GM23338 (cell line): ENCODE results near the gene ARHGEF28. TPM values are rescaled to one million over a fixed set of nuclear protein-coding genes. Genes with fewer than 3 reads are reported as not detected.

Experiments used
- ATAC-seq: fragments of 200-7000 bp; cut with Tn5 transposase; 3 replicates; pipeline ENCODE4 v1.9.1; 2020
- DNase-seq: peaks from one replicate; pipeline ENCODE4 v3.0.0-alpha.2; 2015; ENCODE audit warnings: low spot score
- H2AFZ ChIP-seq: fragments of 200-600 bp; sonication (generic); 2 replicates; pipeline ENCODE4 v1.8.0; 2016; ENCODE audit warnings: antibody characterized with exemption, mild to moderate bottlenecking, moderate library complexity
- H3F3A ChIP-seq: fragments of 200-600 bp; sonication (generic); replicated peaks from 2 replicates; pipeline ENCODE4 v1.8.0; 2017; ENCODE audit warnings: antibody characterized with exemption, mixed run types, low read depth
- H3K27ac ChIP-seq: fragments of 200-600 bp; sonication (generic); 2 replicates; pipeline ENCODE4 v1.6.1; 2016; ENCODE audit warnings: low read depth
- H3K27me3 ChIP-seq: fragments of 200-600 bp; sonication (generic); 2 replicates; pipeline ENCODE4 v1.8.0; 2016; ENCODE audit warnings: mild to moderate bottlenecking, mixed run types, moderate library complexity; ENCODE audit not compliant: insufficient read depth
- H3K36me3 ChIP-seq: fragments of 200-600 bp; sonication (generic); 2 replicates; pipeline ENCODE4 v1.8.0; 2016; ENCODE audit warnings: mild to moderate bottlenecking; ENCODE audit not compliant: insufficient read depth
- H3K4me1 ChIP-seq: fragments of 200-600 bp; sonication (generic); 2 replicates; pipeline ENCODE4 v1.8.0; 2016; ENCODE audit warnings: mild to moderate bottlenecking, moderate library complexity; ENCODE audit not compliant: insufficient read depth
- H3K4me2 ChIP-seq: fragments of 200-600 bp; sonication (generic); 2 replicates; pipeline ENCODE4 v1.7.1; 2017; ENCODE audit warnings: mixed run types
- H3K4me3 ChIP-seq: fragments of 200-600 bp; sonication (generic); 2 replicates; pipeline ENCODE4 v1.6.1; 2016; ENCODE audit warnings: mixed run types
- H3K79me2 ChIP-seq: fragments of 200-600 bp; sonication (generic); replicated peaks from 2 replicates; pipeline ENCODE4 v1.8.0; 2017; ENCODE audit warnings: mild to moderate bottlenecking; ENCODE audit not compliant: insufficient read depth
- H3K9me2 ChIP-seq: fragments of 200-600 bp; sonication (generic); 2 replicates; pipeline ENCODE4 v1.8.0; 2017; ENCODE audit not compliant: insufficient read depth
- H4K20me1 ChIP-seq: fragments of 200-600 bp; sonication (generic); replicated peaks from 2 replicates; pipeline ENCODE4 v1.8.0; 2017; ENCODE audit warnings: mild to moderate bottlenecking; ENCODE audit not compliant: insufficient read depth
- H3K27ac Mint-ChIP-seq: 2 replicates; pipeline ENCODE4 v1.8.0; 2020; ENCODE audit warnings: inconsistent platforms, mild to moderate bottlenecking, moderate library complexity, mixed read lengths
- H3K27me3 Mint-ChIP-seq: 3 replicates; pipeline ENCODE4 v1.8.0; 2022; ENCODE audit warnings: low read depth, mild to moderate bottlenecking, moderate library complexity, mixed read lengths, inconsistent platforms; ENCODE audit not compliant: insufficient read depth, poor library complexity
- H3K36me3 Mint-ChIP-seq: 3 replicates; pipeline ENCODE4 v1.8.0; 2021; ENCODE audit warnings: low read depth, mild to moderate bottlenecking, inconsistent platforms, moderate library complexity, mixed read lengths
- H3K4me1 Mint-ChIP-seq: 3 replicates; pipeline ENCODE4 v1.8.0; 2020; ENCODE audit warnings: mild to moderate bottlenecking, inconsistent platforms, mixed read lengths
- H3K4me3 Mint-ChIP-seq: 3 replicates; pipeline ENCODE4 v1.8.0; 2021; ENCODE audit warnings: moderate library complexity, mild to moderate bottlenecking, inconsistent platforms, mixed read lengths
- H3K9me3 Mint-ChIP-seq: 3 replicates; pipeline ENCODE4 v1.8.0; 2020; ENCODE audit warnings: moderate library complexity, mild to moderate bottlenecking, inconsistent platforms, mixed read lengths
- EZH2 ChIP-seq: fragments of 200-600 bp; sonication (generic); IDR thresholded peaks from one replicate; pipeline ENCODE4 v1.8.0; 2017; ENCODE audit warnings: antibody characterized with exemption, mild to moderate bottlenecking, low read depth; ENCODE audit not compliant: unreplicated experiment
- NANOG ChIP-seq: IDR thresholded peaks from 2 replicates; pipeline ENCODE4 v1.6.1; 2016; ENCODE audit warnings: antibody characterized with exemption, borderline replicate concordance
- POLR2AphosphoS5 ChIP-seq: IDR thresholded peaks from 2 replicates; pipeline ENCODE4 v1.6.1; 2016; ENCODE audit warnings: antibody characterized with exemption, low read depth
- STAT1 ChIP-seq: IDR thresholded peaks from one replicate; pipeline ENCODE4 v1.6.1; 2016; ENCODE audit warnings: antibody characterized with exemption; ENCODE audit not compliant: unreplicated experiment
- ZNF462 ChIP-seq: fragments of 250-450 bp; sonication (Bioruptor Pico); IDR thresholded peaks from 2 replicates; pipeline ENCODE4 v1.5.0; 2020; ENCODE audit warnings: mild to moderate bottlenecking, moderate library complexity
- polyA plus RNA-seq: library from polyadenylated mRNA; unstranded; fragments of >200 nt; fragmentation: Nextera tagmentation; extraction: Ambion mirVana; gene quantifications from 2 replicates; pipeline ENCODE4 v1.2.1, GENCODE V29; 2016
- total RNA-seq: library from RNA; depleted of rRNA; stranded (reverse); fragments of >200 nt; shearing (Covaris generic); gene quantifications from 2 replicates; pipeline ENCODE4 v1.2.3, GENCODE V29; 2014
- TF ChIP-seq, protein P1 (sequence below), 2 experiments: fragments of 200-600 bp in 1 of 2; sonication (generic) in 1 of 2; conservative IDR thresholded peaks; 2 replicates each; pipeline versions ENCODE4 v1.5.1 to v1.6.1; 2016 to 2017; ENCODE audit warnings: antibody characterized with exemption in 2 of 2, low read depth in 2 of 2, mild to moderate bottlenecking in 2 of 2, moderate library complexity in 1 of 2

Gene ARHGEF28
- total and polyA plus RNA-seq, 2 experiments from 2014 or later: 0.39 to 1.0 TPM

DNA sequence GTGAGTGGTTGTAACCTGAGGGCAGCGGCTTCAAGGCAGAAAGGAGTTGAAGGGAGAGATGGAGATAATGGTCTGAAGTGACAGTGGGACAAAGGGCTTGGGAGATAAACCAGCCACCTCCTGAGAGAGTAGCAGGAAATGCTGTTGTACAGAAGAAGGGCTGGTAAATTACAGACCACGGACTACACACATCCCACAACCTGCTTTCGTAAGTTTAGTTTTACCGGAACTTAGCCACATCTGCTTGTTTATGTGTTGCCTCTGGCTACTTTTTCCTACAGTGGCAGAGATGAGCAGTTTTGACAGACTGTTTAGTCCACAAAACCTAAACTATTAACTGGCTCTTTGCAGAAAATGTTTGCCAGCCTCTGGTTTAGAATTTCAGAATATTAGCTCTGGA, 269.5 kb downstream of the ARHGEF28 start (continued):
- TF ChIP-seq ZNF462 (CRISPR knock-in tag) (no peak), STAT1 (no peak), NANOG (no peak)

GRCh38 chr5:73896097-73896496, 270.1 kb downstream of the ARHGEF28 start:
- no peaks in the 10 kb centered on the region for H3K4me1 Mint-ChIP-seq
- H3K27me3 ChIP-seq: no peaks in the 10 kb centered on the region
- no peaks in the 10 kb centered on the region for H3F3A ChIP-seq
- H3K9me2 ChIP-seq: 0 out of 2 replicates have a peak, but pooled peaks cover 1% of the 10 kb centered on the region
- H3K36me3 ChIP-seq: no peaks in the 10 kb centered on the region
- no peaks in the 10 kb centered on the region for H3K4me1 ChIP-seq
- DNase-seq (no peak), ATAC-seq (no peak)
- no peaks in the 10 kb centered on the region for H3K9me3 Mint-ChIP-seq
- TF ChIP-seq, protein P1, sequence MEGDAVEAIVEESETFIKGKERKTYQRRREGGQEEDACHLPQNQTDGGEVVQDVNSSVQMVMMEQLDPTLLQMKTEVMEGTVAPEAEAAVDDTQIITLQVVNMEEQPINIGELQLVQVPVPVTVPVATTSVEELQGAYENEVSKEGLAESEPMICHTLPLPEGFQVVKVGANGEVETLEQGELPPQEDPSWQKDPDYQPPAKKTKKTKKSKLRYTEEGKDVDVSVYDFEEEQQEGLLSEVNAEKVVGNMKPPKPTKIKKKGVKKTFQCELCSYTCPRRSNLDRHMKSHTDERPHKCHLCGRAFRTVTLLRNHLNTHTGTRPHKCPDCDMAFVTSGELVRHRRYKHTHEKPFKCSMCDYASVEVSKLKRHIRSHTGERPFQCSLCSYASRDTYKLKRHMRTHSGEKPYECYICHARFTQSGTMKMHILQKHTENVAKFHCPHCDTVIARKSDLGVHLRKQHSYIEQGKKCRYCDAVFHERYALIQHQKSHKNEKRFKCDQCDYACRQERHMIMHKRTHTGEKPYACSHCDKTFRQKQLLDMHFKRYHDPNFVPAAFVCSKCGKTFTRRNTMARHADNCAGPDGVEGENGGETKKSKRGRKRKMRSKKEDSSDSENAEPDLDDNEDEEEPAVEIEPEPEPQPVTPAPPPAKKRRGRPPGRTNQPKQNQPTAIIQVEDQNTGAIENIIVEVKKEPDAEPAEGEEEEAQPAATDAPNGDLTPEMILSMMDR (conservative IDR thresholded peaks at IDR 0.05; ENCODE audit: low read depth in 2 of 2): no peak
- no peak for TF ChIP-seq POLR2AphosphoS5
- no peak for TF ChIP-seq EZH2
- H3K4me3 ChIP-seq: no peak overlapping the region
- peaks cover 4% of the 10 kb centered on the region for H3K27me3 Mint-ChIP-seq
- H3K79me2 ChIP-seq: no peaks in the 10 kb centered on the region
- H2AFZ ChIP-seq: no peak overlapping the region
- no peak overlapping the region for H3K4me3 Mint-ChIP-seq
- no peak overlapping the region for H3K27ac ChIP-seq
- no peaks in the 10 kb centered on the region for H3K36me3 Mint-ChIP-seq
- no peak overlapping the region for H3K27ac Mint-ChIP-seq
- no peaks in the 10 kb centered on the region for H4K20me1 ChIP-seq
- H3K4me2 ChIP-seq: no peak overlapping the region
